ENCODE data around the gene LXN. TPM values are rescaled to one million over a fixed set of nuclear protein-coding genes. Genes with fewer than 3 reads are reported as not detected.

Gene LXN
- total RNA-seq, 2 experiments from 2014 or later = 12.5 to 13.9 TPM

DNA sequence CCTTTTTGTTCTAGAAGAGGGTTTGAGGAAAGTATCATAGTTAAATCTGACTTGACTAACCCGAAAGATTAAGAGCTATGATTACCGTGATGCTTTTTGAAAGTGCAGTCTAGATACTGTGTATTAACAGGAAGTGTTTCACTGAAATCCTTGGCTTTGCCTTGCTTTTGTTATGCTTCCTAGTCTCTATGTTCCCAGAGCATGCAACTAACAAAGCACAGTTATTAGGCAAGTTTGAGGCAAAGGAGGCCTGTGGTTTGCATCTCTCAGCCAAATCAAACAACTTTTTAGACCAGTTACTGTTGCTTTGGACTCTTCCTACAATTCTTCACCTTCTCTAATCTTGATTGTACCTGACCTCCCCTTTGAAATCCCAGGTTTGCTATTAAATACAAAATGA lies 3.9 kb downstream of the LXN start:
- intact Hi-C loops (cut with DNase I, micrococcal nuclease) = no loop called here
- POLR2A ChIA-PET = no interaction called here

DNA sequence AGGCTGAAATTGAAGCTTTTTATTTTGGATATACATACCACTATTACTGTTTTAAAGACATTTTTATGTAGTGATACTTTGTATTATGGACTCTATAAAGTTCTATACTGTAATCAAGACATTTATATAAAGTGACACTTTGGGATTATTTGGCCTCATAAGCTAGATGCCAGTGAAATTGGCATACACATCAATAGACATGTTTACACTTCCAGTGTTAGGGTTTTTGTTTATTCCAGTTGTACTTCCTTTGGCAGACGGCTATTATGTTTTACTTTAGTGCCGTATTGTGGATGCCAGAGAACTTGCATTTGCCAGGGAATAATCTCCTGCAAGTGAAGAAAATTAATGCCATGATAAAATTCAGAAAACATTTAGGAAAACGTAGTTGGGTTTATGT lies 6.0 kb downstream of the LXN start:
- DNase-seq (no peak), ATAC-seq (no peak)
- Mint-ChIP-seq H3K27ac (no peak overlapping the region), H3K36me3 (ENCODE audit: low read depth) (peaks cover 45% of the 10 kb centered on the region), H3K4me3 (no peak overlapping the region), H3K9me3 (ENCODE audit: low read depth) (no peaks in the 10 kb centered on the region), H3K27me3 (no peaks in the 10 kb centered on the region), H3K4me1 (peaks cover 10% of the 10 kb centered on the region)
- POLR2A ChIA-PET = no interaction called here
- intact Hi-C loops (cut with DNase I, micrococcal nuclease) = no loop called here
- CTCF ChIA-PET = no interaction called here

More for the DNA sequence above, 3.9 kb downstream of the LXN start:
- Mint-ChIP-seq H3K4me3 (no peak overlapping the region), H3K27me3 (no peaks in the 10 kb centered on the region), H3K9me3 (ENCODE audit: low read depth) (no peaks in the 10 kb centered on the region), H3K36me3 (ENCODE audit: low read depth) (peaks cover 44% of the 10 kb centered on the region), H3K4me1 (peaks cover 18% of the 10 kb centered on the region), H3K27ac (no peak overlapping the region)
- CTCF ChIA-PET = interaction anchor here (0.5 to 5.4 kb wide), 4 partner anchors 9 to 568 kb away, joined by 3 to 33 read pairs (median 10); partner anchors contain the start of gene GFM1
- DNase-seq = no peak
- ATAC-seq = no peak

DNA sequence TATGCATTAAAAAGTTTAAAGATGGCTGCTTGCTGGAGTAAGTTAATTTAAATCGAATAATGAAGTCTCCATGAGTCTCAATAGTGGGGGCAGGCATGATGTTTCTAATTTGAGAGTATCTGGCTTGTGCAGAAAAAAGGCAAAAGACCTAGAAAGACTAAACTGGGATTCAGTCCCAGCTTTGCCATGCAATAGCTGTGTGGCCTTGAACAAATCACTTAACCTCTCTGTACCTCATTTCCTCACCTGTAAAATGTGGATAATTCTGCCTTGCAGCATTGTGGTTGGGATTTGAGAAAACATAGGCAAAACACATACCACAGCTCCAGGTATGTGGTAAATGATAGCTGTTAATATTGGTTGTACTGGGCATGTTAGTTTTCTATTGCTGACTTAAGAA lies 8.6 kb downstream of the LXN start:
- intact Hi-C loops (cut with DNase I, micrococcal nuclease) = no loop called here
- Mint-ChIP-seq H3K36me3 (ENCODE audit: low read depth) (peaks cover 51% of the 10 kb centered on the region), H3K27ac (no peak overlapping the region), H3K4me3 (no peak overlapping the region), H3K9me3 (ENCODE audit: low read depth) (no peaks in the 10 kb centered on the region), H3K4me1 (peaks cover 9% of the 10 kb centered on the region), H3K27me3 (no peaks in the 10 kb centered on the region)
- POLR2A ChIA-PET = no interaction called here
- CTCF ChIA-PET = interaction anchor here (1.1 to 7.0 kb wide), 5 partner anchors 8 to 129 kb away, joined by 3 to 74 read pairs (median 8); partner anchors contain the start of genes GFM1 and LXN
- DNase-seq (no peak), ATAC-seq (no peak)

DNA sequence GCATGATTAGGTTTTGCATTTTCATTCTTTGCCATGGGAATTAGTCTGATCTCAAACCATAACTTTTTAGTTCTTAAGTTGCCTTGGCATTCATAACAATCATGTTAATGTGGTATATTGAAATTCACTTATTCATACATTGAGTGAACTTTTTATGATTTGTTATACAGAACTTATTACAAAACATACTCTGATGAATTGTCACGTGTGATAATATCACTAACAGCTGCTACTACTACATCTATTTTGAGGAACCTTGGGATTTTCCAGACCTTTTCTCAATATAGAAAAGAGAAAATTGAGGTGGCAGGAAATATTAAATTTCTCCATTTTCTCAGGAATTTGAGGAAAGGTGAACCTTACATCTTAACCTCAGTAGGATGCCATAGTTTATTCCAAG lies 9.2 kb downstream of the LXN start:
- ChIA-PET CTCF (interaction anchor here (1.1 to 7.0 kb wide), 5 partner anchors 9 to 130 kb away, joined by 3 to 74 read pairs (median 8); partner anchors contain the start of genes GFM1 and LXN), POLR2A (no interaction called here)
- DNase-seq (no peak), ATAC-seq (no peak)
- intact Hi-C loops (cut with DNase I, micrococcal nuclease) = no loop called here
- no peak overlapping the region for H3K4me3 Mint-ChIP-seq
- H3K4me1 Mint-ChIP-seq = peaks cover 11% of the 10 kb centered on the region
- H3K27ac Mint-ChIP-seq = no peak overlapping the region
- H3K36me3 Mint-ChIP-seq (ENCODE audit: low read depth) = peaks cover 51% of the 10 kb centered on the region
- no peaks in the 10 kb centered on the region for H3K27me3 Mint-ChIP-seq
- no peaks in the 10 kb centered on the region for H3K9me3 Mint-ChIP-seq (ENCODE audit: low read depth)

DNA sequence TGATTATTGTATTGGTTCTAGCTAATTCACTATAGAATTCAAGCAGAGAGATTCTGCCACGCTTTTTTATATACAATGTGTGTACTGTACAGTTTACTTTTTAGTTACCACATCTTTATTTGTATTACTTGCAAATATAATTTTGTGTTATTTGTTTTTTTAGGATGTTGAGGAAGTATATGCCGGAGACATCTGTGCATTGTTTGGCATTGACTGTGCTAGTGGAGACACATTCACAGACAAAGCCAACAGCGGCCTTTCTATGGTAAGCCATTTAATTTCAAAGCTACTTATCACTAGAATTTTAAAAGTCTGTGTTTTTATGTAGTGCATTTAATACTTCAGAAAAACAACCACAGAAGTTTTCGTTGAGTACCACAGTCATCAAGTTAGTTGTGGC lies 11.7 kb downstream of the LXN start:
- no peaks in the 10 kb centered on the region for H3K9me3 Mint-ChIP-seq (ENCODE audit: low read depth)
- no peak for DNase-seq
- no peak overlapping the region for H3K4me3 Mint-ChIP-seq
- H3K27me3 Mint-ChIP-seq = no peaks in the 10 kb centered on the region
- no peak overlapping the region for H3K27ac Mint-ChIP-seq
- ChIA-PET CTCF (interaction anchor here (0.8 to 7.0 kb wide), 11 partner anchors 10 to 1182 kb away, joined by 3 to 74 read pairs (median 3); partner anchors contain the start of genes GFM1 and LXN), POLR2A (interaction anchor here (0.6 kb wide), 1 partner anchor 286 kb away, joined by 7 read pairs; no protein-coding TSS in a partner anchor)
- H3K4me1 Mint-ChIP-seq = peaks cover 11% of the 10 kb centered on the region
- ATAC-seq = no peak
- H3K36me3 Mint-ChIP-seq (ENCODE audit: low read depth) = peaks cover 52% of the 10 kb centered on the region
- intact Hi-C loops (cut with DNase I, micrococcal nuclease) = no loop called here

DNA sequence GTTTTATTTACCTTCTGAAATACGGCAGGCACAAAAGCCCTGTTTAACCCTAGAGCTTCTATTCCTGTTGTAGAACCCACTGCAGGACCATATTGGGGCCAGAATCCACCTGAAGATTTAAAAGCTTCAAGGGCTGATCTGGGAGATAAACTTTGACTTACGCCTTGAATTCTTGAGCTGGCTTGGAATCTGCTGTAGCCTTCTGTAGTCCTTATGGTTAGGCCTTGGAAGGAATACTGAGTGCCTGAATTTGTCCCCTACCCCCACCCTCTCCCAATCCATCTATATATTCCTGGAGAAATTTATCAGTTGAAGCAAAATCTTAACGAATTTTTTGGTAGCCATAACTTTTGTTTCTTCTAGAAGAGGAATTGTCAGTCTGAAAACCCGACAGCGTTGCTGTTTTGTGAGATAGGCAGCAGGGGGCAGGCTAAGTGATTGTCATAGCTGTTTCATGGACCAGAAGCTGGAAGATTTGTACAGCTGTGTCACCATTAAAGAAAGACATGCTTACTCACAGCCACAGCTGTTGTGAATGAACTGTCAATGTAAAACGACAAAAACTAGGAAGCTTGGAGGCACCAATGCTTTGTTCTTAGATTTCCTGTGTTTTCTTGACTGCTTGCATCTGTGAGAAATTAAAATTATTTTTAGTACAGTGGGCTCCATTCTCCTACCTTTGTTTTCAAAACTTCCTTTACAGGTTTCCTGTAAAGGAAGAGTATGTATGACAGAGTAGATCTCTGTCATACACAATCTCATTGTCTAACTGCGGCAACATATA lies 12.8 kb downstream of the LXN start:
- intact Hi-C loops (cut with DNase I, micrococcal nuclease) = loop anchor here (1.0 to 2.0 kb wide), 3 partner anchors 13 to 132 kb away; partner anchors contain the start of genes GFM1 (in 1 of the 2) and LXN (in 1 of the 2)
- H3K9me3 Mint-ChIP-seq (ENCODE audit: low read depth) = no peaks in the 10 kb centered on the region
- peaks cover 11% of the 10 kb centered on the region for H3K4me1 Mint-ChIP-seq
- ChIA-PET POLR2A (interaction anchor here (0.6 to 1.3 kb wide), 5 partner anchors 9 to 68 kb away, joined by 3 to 4 read pairs (median 3); partner anchors contain the start of genes GFM1 and LXN), CTCF (interaction anchor here (0.7 to 7.0 kb wide), 27 partner anchors 8 to 573 kb away, joined by 3 to 74 read pairs (median 4); partner anchors contain the start of genes GFM1, LXN and MFSD1)
- H3K36me3 Mint-ChIP-seq (ENCODE audit: low read depth) = peaks cover 45% of the 10 kb centered on the region
- no peaks in the 10 kb centered on the region for H3K27me3 Mint-ChIP-seq
- DNase-seq (peak; percentile 76), ATAC-seq (peak; percentile 97)
- no peak overlapping the region for H3K4me3 Mint-ChIP-seq
- H3K27ac Mint-ChIP-seq = no peak overlapping the region

DNA sequence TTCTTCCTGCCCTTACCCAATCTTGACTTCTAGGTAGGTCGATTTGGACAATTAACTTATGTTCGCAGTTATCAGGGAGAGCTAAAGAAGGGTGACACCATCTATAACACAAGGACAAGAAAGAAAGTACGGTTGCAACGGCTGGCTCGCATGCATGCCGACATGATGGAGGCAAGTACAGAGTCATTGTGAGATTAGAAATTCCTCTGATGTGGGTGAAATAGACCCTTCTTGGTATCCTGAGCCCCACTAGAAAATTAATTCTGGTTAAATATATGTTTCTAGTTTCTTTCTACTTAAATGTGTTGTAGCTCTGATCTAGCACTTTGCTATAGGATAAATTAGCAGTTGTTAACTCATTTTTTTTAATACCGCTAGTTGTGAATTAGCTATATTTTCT lies 13.6 kb downstream of the LXN start:
- Mint-ChIP-seq H3K27me3 (no peaks in the 10 kb centered on the region), H3K4me3 (no peak overlapping the region), H3K36me3 (ENCODE audit: low read depth) (peaks cover 39% of the 10 kb centered on the region), H3K9me3 (ENCODE audit: low read depth) (no peaks in the 10 kb centered on the region), H3K27ac (peak overlapping the region; percentile 2), H3K4me1 (peaks cover 11% of the 10 kb centered on the region)
- ATAC-seq (no peak), DNase-seq (no peak)
- CTCF ChIA-PET = interaction anchor here (0.6 to 7.0 kb wide), 20 partner anchors 8 to 178 kb away, joined by 3 to 74 read pairs (median 8); partner anchors contain the start of genes GFM1 and LXN
- intact Hi-C loops (cut with DNase I, micrococcal nuclease) = loop anchor here (1.0 to 2.0 kb wide), 3 partner anchors 13 to 132 kb away; partner anchors contain the start of genes GFM1 (in 1 of the 2) and LXN (in 1 of the 2)
- POLR2A ChIA-PET = interaction anchor here (0.6 to 1.3 kb wide), 3 partner anchors 9 to 14 kb away, joined by 3 read pairs; partner anchors contain the start of gene GFM1

DNA sequence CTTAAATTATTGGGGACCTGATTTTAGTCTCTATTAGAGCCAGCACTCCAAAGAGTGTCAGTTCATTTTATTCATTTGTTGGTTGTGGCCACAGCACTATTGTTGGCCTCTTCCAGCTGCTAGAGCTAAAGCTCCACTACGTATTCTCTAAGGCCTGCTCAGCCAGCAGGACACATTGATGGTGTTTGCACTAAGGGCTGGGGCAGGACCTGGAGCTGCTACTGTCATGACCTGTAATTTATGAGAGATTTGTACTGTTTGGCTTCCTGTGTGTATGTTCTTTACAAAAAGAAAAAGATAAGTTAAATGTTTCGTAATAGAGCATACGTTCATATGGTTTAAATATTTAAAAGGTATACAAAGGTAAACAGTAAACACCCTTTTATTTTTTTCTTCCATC lies 20.0 kb downstream of the LXN start:
- DNase-seq = no peak
- Mint-ChIP-seq H3K36me3 (ENCODE audit: low read depth) (peaks cover 41% of the 10 kb centered on the region), H3K4me1 (peaks cover 13% of the 10 kb centered on the region)

DNA sequence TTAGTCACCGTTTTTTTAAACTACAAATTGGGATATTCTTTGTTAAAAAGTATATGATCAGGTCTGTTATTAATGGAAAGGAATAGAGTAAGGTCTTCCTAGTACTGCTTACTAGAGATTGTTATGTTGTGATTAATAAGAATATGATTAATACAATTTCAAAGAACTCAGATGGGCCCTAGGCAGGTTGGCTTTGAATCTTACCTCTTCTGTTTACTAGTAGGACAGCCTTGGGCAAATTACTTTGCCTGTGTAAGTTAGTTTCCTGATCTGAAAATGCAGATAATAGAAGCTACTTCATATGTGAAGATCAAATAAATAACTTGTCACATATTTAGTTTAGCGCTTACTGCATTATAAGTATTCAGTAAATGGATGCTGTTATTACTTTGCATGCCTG lies 21.3 kb downstream of the LXN start:
- ChIA-PET POLR2A (no interaction called here), CTCF (interaction anchor here (2.1 kb wide), 1 partner anchor 12 kb away, joined by 6 read pairs; no protein-coding TSS in a partner anchor)
- DNase-seq (no peak), ATAC-seq (no peak)
- H3K27me3 Mint-ChIP-seq = no peaks in the 10 kb centered on the region
- H3K27ac Mint-ChIP-seq = no peak overlapping the region
- no peak overlapping the region for H3K4me3 Mint-ChIP-seq
- H3K36me3 Mint-ChIP-seq (ENCODE audit: low read depth) = peaks cover 42% of the 10 kb centered on the region
- peaks cover 18% of the 10 kb centered on the region for H3K4me1 Mint-ChIP-seq
- intact Hi-C loops (cut with DNase I, micrococcal nuclease) = no loop called here
- no peaks in the 10 kb centered on the region for H3K9me3 Mint-ChIP-seq (ENCODE audit: low read depth)

More for the DNA sequence above, 20.0 kb downstream of the LXN start:
- intact Hi-C loops (cut with DNase I, micrococcal nuclease) = no loop called here
- ChIA-PET CTCF (interaction anchor here (0.7 to 2.1 kb wide), 3 partner anchors 7 to 72 kb away, joined by 3 to 6 read pairs (median 6); no protein-coding TSS in a partner anchor), POLR2A (no interaction called here)
- no peak overlapping the region for H3K27ac Mint-ChIP-seq
- no peaks in the 10 kb centered on the region for H3K9me3 Mint-ChIP-seq (ENCODE audit: low read depth)
- H3K27me3 Mint-ChIP-seq = no peaks in the 10 kb centered on the region
- ATAC-seq = no peak
- H3K4me3 Mint-ChIP-seq = no peak overlapping the region

DNA sequence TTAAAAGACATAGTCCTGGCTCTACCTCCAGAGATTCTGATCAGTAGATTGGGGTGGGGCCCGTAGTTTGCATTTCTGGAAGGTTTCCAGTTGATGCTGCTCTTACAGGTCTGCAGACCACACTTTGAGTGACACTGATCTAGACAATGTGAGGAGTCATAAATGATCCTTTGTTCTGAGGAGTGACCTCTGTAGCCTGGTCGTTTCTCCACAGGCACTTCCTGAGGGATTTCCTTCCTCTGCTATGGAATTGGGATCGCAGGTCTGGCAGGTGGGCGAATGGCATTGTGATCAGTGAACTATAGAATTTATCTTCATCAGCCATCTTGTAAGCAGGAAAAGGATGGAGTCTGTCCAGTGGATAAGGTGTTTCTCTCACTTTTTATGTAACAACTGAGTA lies 22.7 kb downstream of the LXN start:
- H3K9me3 Mint-ChIP-seq (ENCODE audit: low read depth) = no peaks in the 10 kb centered on the region
- ATAC-seq (no peak), DNase-seq (no peak)
- no peaks in the 10 kb centered on the region for H3K27me3 Mint-ChIP-seq
- H3K27ac Mint-ChIP-seq = peak overlapping the region; percentile 28
- CTCF ChIA-PET = no interaction called here
- POLR2A ChIA-PET = no interaction called here
- intact Hi-C loops (cut with DNase I, micrococcal nuclease) = loop anchor here (5.0 to 10.0 kb wide), 4 partner anchors 115 to 1475 kb away; partner anchors contain the start of genes MFSD1 (in 1 of the 2) and SHOX2 (in 1 of the 2)
- H3K4me1 Mint-ChIP-seq = peaks cover 30% of the 10 kb centered on the region
- H3K4me3 Mint-ChIP-seq = no peak overlapping the region
- peaks cover 41% of the 10 kb centered on the region for H3K36me3 Mint-ChIP-seq (ENCODE audit: low read depth)

DNA sequence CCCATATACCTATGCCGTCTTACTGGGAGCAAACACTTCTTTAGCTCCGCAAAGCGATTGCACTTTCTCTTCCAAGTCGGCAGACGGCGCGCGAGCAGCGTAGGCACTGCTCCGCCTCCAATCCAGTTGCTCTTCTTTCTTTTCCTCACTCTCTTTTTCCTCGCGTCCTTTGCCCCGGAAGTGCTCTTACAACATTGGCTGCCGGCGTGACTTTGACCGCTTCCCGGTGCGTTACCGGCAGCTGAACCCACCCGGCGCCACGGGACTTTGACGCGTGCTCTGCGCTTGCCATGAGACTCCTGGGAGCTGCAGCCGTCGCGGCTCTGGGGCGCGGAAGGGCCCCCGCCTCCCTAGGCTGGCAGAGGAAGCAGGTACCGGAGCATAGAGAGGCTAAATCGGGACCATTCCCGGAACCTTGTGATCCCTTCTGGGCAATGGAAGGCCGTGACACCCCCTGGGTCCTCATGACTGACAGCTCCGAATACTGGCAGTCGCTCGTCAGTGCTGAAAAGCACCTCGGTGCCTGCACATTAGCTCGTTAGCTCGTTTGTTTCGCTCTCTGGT lies 28.0 kb downstream of the LXN start, which contains the start of gene GFM1:
Gene GFM1, plus strand, starts transcription at position 183 of the 564 bp plus-strand sequence. Its CDS starts 108 bp downstream, at position 291.
- Mint-ChIP-seq H3K4me3 (peak within 1 kb of the TSS; percentile 92), H3K27me3 (no peaks in the 10 kb centered on the region), H3K4me1 (peaks cover 32% of the 10 kb centered on the region), H3K27ac (peak within 1 kb of the TSS; percentile 83), H3K9me3 (ENCODE audit: low read depth) (no peaks in the 10 kb centered on the region), H3K36me3 (ENCODE audit: low read depth) (peaks cover 23% of the 10 kb centered on the region)
- DNase-seq (peak; percentile 94), ATAC-seq (peak; percentile 97)
- intact Hi-C loops (cut with DNase I, micrococcal nuclease) = loop anchor here (1.0 to 10.0 kb wide), 10 partner anchors 14 to 1470 kb away; partner anchors contain the start of genes LXN (in 2 of the 2), MLF1 (in 1 of the 2), RSRC1 (in 1 of the 2) and SHOX2 (in 1 of the 2)
- CTCF ChIA-PET = interaction anchor here (0.5 to 3.7 kb wide), 30 partner anchors 9 to 1791 kb away, joined by 3 to 74 read pairs (median 4); partner anchors contain the start of genes LXN, MFSD1, MLF1 and RSRC1
- POLR2A ChIA-PET = interaction anchor here (0.8 to 1.2 kb wide), 6 partner anchors 15 to 534 kb away, joined by 3 to 12 read pairs (median 4); partner anchors contain the start of gene MLF1

Measured in activated CD4-positive, alpha-beta T cell treated with anti-CD3 and anti-CD28 coated beads for 36 hours (primary cell).